ENCODE data around the gene ARHGEF6.
"Not testable (repeated sequence)": the region's sequence is repeated elsewhere in the genome, so short reads cannot be mapped to it uniquely, and the experiment has no call there.

Gene ARHGEF6

GRCh38 chrX:136780763-136781162, at the start of gene ARHGEF6:
Gene ARHGEF6 (minus strand): TSS chrX:136780932. CDS start chrX:136780882, 50 bp downstream.
- no peak for DNase-seq

- no peak for DNase-seq
These were observed 48.7 kb upstream of the ARHGEF6 start for GRCh38 chrX:136829413-136829812.

- no peak for DNase-seq
These were observed 48.1 kb upstream of the ARHGEF6 start for GRCh38 chrX:136828830-136829229.

GRCh38 chrX:136827026-136827425, 46.3 kb upstream of the ARHGEF6 start:
- DNase-seq = peak; percentile 63

- DNase-seq = no peak
These were observed 45.0 kb upstream of the ARHGEF6 start for GRCh38 chrX:136825771-136826170.

GRCh38 chrX:136823175-136823574, 42.4 kb upstream of the ARHGEF6 start:
- DNase-seq = no peak

GRCh38 chrX:136822337-136823095, 41.8 kb upstream of the ARHGEF6 start:
- peak; percentile 9 for DNase-seq

GRCh38 chrX:136819756-136820155, 39.0 kb upstream of the ARHGEF6 start:
- not testable (repeated sequence) for DNase-seq

GRCh38 chrX:136819031-136819703, 38.4 kb upstream of the ARHGEF6 start:
- peak; percentile 30 for DNase-seq

GRCh38 chrX:136816975-136817374, 36.2 kb upstream of the ARHGEF6 start:
- DNase-seq = no peak

- no peak for DNase-seq
These were observed 34.4 kb upstream of the ARHGEF6 start for GRCh38 chrX:136814847-136815750.

GRCh38 chrX:136812286-136812685, 31.6 kb upstream of the ARHGEF6 start:
- DNase-seq = no peak

- DNase-seq = no peak
These were observed 29.8 kb upstream of the ARHGEF6 start for GRCh38 chrX:136810493-136810892.

- no peak for DNase-seq
These were observed 26.2 kb upstream of the ARHGEF6 start for GRCh38 chrX:136806891-136807410.

- DNase-seq = no peak
These were observed 21.8 kb upstream of the ARHGEF6 start for GRCh38 chrX:136802515-136802914.

GRCh38 chrX:136797787-136798186, 17.1 kb upstream of the ARHGEF6 start:
- DNase-seq = no peak

GRCh38 chrX:136795132-136795531, 14.4 kb upstream of the ARHGEF6 start:
- not testable (repeated sequence) for DNase-seq

GRCh38 chrX:136794660-136795059, 13.9 kb upstream of the ARHGEF6 start:
- not testable (repeated sequence) for DNase-seq

GRCh38 chrX:136794080-136794479, 13.3 kb upstream of the ARHGEF6 start:
- DNase-seq = no peak

GRCh38 chrX:136789856-136790255, 9.1 kb upstream of the ARHGEF6 start:
- DNase-seq = no peak

- no peak for DNase-seq
These were observed 3.5 kb upstream of the ARHGEF6 start for GRCh38 chrX:136784231-136784630.

GRCh38 chrX:136783159-136783558, 2.4 kb upstream of the ARHGEF6 start:
- no peak for DNase-seq

GRCh38 chrX:136781180-136781797, 557 bp upstream of the ARHGEF6 start:
- DNase-seq = no peak

All from DMS53 (cell line).